Activated T-cell treated with anti-CD3 and anti-CD28 coated beads for 1 hour (primary cell): ENCODE measurements around the gene DCANP1.

ENCODE experiments used
- DNase-seq: peaks from one replicate; pipeline ENCODE4 v3.0.0-alpha.2; 2020; ENCODE audit warnings: low read depth

The DCANP1 gene

DNA sequence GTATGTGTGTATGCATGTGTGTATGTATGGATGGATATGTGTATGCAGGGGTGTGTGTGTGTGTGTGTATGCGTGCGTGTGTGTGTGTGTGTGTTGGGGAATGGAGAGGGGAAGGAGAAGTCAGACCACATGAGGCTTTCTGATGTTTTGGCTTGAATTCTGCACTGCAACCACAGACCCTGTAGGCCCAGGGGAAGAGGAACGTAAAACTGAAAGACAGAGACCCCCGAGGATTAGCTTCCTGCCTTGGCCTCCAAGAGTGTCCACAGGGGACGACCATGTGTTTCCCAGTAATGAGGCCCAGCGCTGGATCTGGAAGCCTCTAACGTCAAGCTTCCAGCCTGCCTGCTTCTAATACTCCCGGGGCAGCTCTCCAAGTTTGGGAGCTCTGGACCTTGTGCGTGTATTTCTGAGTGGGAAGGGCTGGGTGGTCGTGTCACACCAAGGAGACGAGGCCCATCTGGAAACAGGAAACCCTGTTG, 5.8 kb downstream of the DCANP1 start:
- DNase-seq: no peak

DNA sequence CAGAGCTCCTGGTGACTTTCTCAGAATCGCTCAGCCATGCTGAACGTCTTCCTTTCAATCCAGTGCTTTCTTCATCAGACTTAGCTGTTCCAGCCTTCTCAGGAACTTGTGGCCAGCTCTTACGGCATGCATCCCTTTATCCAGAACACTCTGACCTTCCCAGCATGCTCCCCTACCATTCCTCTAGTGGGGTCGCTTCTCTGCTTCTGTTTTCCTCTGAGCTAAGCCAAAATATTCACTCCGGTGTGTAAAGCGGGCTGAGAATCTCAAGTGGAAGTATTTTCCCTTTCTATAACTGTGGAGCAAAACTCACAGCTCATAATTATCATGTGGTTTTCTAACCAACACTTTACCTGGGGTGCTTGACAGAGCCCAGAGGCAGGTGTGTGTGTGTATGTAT, 6.2 kb downstream of the DCANP1 start:
- no peak for DNase-seq

DNA sequence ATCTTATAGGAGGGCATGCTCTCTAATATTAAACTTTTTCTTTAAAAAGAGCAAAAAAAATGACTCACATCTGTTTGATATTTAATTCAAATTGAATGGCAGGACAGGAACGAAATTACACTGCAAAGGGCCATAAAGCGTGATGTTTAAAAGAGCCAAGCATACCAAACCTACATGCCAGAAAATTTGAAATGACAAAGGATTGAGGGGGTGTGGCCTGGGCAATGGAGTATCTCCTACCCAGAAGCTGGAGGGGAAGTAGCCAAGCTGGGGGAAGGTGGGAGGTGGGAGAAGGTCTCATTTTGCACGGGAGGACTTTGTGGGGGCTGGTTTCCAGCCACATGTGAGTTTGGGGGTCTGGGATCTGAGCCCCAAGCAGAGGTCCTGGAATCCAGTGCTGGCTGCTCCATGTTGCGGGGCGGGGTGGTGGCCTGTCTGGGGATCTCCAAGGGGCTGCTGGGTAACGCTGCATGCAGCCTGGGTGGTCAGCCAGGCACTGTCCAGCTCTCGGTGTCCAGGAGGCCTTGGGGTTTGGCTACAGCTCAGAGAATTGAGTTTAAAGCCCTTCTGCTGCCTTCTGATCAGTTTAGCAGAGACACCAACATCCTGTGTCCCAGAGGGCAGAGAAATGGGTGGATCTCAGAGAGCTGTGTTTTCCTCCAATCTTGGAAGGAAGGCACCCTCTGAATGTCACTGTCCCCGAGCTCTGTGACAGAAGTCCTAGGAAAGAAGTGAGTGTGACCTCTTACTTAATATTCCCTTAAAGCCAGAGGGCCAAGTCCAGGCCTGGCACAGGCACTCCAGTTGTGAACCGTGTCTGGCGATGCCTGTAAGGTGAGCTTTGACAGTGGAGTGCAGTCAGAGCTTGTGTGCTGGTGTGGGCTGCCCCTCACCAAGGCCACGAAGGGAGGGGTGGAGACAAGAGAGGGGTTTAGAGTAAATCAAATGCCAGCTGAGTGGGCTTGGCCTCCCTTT, 7.6 kb downstream of the DCANP1 start:
- DNase-seq: no peak

DNA sequence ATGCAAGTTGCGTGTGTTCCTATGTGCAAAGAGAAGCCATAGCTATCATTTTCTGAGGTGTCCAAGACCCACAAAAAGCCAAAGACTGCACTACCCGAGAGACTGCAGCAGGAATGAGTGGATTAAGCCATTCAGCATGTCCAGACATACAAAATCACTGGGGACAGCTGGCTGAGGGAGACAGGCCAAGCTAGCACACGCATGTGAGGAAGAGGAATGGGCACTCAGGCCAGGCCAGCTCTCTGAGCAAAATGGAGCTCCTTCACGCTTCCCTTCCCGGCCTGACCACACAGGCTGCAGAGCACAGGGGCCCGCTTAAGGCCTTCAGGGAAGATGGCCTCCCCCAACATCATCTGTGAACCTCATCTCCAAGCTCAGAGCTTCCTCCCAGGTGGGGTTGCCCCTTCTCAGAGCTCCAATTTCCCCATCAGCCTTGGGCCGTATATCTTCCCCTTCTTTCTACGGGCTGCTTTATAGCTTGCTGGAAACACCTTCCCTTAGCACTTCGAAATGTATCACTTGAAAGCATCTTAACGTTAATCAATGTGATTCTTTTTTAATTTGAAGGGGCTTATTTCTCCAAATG, 8.4 kb downstream of the DCANP1 start:
- no peak for DNase-seq

DNA sequence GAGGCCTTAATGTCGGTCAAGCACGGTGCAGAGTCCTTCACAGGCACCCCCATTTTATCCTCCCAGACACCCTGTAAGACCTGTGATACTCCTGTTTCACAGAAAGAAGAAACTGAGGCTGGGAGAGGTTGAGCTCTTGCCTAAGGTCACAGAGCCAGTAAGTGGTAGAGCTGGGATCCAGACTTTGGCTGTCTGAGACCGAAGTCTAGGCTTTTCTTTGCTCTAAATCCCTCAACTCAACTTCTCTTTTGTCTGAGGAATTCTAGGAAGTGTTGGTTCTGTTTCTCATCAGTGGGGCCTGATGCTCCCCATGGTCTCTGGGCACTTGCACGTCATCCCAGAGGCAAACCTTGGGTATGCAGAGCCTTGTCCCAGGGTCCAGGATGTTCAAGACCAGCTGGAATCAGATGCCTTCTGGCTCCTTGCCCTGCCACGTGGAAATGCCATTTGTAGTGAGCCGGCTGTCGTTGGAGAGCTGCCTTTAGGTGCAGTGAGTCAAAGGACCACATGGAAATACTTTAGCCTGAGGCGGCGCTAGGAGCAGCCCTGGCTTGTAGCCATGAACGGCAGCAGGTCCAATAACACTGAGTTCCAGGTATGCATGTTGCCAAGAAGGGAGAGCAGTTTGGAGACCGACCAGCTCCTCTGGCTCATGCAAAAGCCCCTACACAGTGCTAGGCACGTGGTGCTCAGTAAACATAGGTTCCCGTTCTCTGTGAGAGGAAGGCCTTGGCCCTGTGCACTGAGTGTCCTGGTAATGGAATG, 9.2 kb downstream of the DCANP1 start:
- no peak for DNase-seq

DNA sequence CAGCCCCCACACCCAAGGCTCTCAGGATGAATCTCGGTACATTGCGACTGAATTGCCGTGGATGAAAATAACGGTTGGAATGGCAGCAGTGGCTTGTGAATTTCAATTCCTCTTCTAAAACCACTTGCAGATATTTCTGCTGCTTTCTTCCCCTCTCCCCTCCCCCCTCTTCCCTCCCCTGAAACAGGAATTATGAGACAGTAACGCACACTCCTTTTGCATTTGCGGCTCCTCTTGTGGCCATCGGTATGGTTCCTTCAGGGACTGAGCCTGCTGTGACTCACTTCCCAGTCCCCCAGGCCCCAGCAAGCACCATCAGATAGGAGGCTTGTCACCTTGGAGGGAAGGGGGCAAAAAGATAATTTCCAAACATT, 9.7 kb downstream of the DCANP1 start:
- DNase-seq: no peak

DNA sequence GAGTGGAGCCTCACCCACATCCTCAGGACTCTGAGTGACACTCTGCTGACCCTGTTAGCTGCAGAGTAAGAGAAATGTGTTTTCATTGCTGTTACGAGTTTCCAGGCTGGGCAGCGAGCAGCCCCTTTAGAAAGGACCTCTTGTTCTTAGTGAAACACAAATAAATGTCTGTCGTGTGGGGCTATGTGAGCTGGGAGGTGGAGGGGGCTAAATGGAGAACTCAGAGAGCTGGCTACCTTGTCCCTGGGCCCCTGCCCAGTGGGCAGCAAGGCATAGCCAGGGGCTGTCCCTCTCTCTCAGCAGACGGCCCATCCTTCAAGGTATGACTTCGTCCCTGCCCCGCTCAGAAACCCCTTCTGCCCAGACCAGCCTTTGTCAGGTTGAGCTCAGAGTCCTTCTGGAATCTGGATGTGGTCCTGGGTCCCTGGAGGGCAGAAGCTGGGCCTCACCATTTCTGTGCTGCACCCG, 10.2 kb downstream of the DCANP1 start:
- DNase-seq: no peak

DNA sequence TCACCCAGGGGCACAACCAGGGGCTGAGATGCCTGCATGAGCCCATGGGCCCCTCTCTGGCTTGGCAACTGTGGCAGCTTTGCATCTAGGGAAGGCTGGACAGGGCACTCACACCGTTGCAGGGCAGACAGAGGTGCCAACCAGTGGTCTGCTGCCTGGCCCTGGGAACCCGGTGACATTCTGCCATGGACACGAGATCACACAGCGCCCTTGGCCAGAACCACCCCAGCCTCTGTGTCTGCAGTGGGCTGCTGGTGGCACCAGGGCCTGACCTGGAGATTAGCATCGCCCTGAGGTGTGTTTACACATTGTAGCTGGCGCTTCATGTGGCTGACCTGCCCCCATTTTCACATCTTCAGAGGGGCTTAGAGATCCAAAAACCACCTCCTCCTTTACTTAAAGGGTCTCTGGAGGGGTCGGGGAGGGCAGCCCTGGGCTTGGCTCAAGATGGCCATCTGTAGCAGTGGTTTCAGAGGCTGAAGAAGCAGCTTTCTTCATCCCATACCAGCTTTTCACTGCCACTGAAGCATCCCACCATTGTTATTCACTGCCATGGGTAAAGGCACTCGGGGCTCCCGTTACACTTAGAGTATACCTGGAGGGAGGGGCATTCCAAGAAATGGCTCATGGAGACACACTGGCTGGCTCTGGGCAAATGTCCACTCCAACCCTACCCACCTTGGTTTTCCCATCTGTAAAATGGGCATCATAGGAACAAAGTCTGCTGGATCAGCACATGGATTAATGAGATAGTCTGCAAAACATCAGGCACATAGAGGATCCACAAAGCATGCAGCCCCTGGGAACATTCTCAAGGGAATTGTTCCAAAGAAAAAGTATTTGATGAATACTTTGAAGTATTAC, 11.4 kb downstream of the DCANP1 start:
- DNase-seq: no peak

DNA sequence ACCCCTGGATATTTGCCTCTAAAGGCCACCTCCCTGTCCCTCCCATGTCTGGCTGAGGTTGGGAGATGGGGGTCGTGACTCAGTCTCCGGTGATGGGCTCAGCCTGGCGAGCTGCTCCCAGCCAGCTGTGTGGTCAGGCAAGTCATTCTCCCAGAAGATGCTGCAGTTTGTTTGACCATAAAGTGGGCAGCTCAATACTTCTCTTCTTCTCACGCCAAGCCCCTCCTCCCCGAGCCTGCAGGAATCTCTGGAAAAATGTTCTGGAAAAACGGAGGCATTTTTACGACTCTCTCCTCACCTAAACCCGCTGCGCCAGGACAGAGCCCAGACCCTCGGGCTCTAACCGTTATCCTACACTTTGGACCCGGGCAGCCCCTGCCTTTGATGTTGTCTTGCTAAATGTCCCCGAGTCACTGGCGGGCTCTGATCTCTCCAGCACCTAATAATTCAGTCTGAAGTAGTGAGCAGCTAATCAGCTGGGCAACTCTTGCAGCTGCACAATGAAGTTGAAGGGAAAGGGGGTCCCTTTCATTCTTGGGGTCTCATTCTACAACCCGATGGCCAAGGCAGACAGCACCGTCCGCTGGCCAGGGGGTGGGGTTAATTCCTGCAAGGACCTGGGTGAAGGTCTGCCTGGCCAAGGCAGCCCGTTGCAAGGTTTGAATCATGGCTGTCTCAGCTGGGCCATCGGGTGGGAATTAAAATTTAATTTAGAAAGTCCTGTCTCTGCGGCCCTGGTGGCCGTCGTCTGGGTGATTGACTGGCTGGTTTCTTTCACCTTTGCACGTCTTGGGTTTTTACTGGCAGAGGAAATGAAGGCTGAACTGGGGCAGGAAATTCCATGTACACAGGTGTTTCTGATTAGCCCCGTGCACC, 12.3 kb downstream of the DCANP1 start:
- DNase-seq: no peak

DNA sequence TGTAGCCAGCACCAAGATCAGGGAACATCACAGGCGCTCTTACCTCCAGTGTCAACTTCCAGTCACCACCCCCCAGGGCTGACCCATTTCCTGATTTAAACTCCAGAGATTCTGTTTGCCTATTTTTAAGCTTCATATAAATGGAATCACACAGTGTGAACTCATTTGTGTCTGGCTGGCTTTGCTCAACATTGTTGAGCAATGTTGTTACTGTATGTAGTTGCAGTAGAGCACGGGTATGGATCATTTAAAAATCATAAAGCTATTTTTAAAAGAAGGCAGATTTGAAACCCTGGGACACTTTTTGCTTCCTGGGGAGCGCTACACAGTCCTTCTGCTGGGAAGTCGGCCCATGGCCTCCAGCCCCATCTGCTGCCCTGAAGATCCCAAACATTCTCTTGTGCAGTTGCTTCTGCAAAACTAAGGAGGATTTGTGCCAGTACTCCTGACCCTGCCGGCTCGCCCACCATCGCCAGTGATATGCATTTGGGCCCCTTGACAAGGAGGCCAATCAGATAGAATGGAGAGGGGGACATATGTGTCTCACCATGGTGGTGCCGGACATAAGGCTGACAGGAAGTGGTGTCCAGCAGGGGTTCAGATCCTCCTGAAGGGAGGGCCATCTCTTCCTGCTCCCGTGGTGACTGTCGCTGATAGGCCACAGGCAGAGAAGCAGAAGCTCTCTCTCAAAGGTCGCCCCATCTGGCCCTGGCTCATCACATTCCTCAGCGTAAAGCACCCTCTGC, 13.3 kb downstream of the DCANP1 start:
- no peak for DNase-seq

DNA sequence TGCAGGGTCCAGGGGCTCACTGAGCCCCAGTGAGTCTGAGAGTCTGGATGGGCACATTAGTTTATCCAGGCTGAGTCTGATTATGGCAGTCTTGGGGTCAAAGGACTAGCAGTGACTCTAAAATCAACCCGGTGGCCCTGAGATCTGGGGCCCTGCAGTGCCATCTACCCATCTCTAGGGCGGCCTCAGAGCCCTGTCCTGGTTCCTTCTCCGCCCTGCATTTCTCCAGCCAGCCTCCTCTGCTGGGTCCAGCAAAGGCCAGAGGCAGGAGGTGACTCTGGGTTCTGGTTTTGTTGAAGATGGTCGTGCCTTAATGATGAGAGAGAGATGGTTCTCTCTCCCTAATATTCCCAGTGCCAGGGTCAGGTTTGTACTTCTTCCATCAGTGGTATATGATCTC, 15.0 kb downstream of the DCANP1 start:
- DNase-seq: no peak

DNA sequence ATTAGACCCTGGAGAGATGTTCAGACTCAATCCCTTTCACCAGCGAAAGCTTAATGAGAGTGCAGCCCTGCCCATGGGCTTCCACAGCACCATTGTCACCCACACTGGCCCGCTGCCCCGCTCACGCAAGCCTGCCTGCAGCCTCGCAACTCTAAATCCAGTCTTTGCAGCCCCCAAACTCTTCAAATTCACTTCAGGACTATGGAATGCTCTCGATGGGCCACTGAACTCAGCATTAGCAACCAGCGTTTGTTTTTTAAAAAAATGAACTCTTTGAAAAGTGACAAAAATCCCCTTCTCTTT, 17.1 kb downstream of the DCANP1 start:
- no peak for DNase-seq

DNA sequence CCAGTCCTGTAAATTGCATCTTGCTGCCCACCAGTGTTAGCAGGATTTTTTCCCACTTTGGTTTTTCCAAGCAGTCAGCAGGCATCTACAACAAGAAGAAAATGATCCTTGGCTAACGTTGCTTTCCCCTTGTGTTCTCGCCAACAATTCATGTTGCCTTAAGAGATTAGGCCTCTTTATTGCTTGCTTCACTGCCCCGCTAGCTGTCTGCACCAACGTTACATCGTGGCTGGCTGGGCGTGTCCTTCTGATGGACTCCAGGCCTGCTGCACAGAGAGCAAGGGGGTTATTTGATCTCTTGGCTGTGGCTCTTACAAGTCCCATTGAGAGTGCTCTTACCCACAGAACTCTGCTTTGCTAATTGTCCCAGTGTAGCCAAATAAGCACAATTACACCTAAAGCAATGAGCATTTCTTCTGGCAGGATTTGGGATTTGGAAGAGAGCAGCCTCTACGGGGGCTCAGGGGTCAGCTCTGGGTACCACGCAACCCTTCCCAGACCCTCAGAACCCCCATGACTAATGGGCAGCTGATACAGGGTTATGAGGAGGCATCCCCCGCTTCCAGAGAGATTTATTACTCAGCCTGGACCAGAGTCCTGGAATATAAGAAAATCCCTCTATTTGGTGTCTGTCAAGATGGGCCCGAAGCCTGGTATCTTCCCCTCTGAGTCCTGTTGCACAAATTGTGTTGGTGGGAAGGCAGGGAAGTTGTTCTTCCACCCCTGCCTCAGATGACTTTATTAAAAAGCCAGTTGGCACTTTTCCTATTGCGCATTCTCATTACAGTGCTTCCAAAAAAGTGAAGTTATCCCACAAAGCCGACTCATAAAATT, 17.6 kb downstream of the DCANP1 start:
- DNase-seq: no peak

DNA sequence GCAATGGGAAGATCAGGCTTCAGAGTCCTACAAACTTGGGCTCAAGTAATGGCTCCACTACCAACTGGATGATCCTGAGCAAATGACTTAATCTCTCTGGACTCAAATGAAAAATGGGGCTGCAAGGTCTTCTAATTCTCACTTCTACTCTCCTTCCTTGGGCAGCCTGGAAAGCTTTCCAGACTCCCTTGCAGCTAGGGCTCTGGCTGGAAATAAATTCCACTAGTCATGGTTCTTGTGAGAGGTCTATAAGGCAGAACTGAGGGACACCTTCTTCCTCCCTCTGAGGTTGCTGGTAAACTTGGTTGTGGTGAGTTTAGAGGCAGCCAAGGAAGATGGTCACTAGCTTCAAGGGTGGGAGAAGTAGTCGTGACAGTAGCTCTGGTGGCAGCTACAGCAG, 18.6 kb downstream of the DCANP1 start:
- DNase-seq: no peak

DNA sequence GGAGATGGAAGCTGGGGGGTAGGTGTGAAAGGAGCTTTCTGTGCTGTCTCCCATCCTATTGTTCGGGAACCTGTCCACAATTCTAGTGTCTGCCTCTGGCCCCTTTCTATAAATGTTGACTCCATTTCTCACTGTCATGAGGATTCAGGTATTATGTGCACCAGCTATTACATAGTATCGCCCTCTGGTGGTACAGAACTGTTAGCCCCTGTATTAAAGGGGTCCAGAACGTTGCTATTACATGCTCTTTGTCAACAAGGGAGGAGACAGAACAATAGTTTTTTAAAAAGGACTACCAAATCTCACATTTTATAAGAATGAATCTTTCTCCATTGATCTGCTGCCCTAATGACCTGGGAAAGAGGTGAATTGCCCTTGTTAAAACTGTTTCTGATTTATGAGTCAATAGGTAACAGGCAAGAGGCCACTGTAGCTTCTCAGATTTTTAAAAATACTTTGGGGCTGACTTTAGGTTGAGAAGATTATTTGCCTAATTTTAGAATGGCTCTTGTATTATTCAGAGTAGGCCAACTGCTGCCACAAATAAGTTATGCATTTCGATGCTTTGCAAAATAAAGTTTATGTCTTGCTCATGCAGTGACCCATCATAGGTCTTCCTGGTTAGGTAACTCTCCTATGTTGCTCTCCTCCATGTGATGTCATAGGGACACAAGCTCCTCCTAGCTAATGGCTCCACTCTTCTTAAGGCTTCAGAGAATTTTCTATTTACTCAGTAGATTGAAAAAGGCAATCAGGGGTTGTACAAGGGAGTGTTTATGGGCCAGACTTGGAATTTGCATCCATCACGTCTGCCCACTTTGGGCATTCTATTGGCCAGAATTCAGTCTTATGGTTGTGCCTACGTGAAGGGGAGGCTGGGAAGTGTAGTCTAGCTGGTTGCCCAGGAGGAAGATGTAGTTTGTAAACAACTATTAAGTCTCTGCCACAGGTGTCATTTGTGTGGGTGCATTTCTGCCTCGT, 20.8 kb downstream of the DCANP1 start:
- DNase-seq: no peak

DNA sequence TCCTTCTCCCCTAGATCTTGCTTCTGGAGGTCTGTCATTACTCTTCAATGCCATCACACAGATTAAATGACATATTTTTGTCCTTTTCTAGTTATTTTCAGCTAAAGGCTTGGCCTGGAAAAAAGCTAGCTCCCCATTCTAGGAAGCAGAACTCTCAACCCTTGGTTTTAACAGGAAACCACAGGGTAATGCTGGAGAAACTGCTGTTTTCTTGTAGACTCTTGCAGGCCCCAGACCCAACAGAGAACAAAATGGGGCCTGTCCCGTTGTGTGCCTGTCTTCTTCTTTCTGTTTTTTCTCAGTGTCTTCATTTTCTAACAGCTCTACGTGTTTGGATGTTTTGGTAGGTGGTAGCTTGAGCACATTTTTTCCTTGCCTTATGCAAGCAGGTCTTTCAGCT, 21.5 kb downstream of the DCANP1 start:
- no peak for DNase-seq

DNA sequence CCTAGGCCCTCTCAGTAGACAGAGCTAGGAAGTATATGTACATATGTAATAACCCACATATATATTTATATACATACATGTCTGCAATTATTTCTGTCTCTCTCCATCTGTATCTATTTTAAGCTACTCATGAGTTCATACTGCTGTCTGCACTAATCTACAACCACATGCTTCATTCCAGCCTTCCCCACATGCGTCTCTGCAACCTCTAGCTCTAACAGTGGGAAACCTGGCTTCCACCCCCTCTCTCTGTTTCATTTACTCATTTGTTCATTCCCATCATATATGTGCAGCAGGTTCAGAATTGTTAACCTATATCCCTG, 23.3 kb downstream of the DCANP1 start:
- DNase-seq: no peak
